OCI-LY1 (cell line): Measurements from ENCODE around the gene DNMT3A.

Experiments
- H2AFZ ChIP-seq: fragments of 200-600 bp; sonication (generic), shearing (Covaris generic); 2 replicates; pipeline ENCODE4 v1.6.0; 2014; ENCODE audit warnings: antibody characterized with exemption, mild to moderate bottlenecking, low read length
- H3F3A ChIP-seq: fragments of 200-600 bp; sonication (generic), shearing (Covaris generic); 2 replicates; pipeline ENCODE4 v1.6.0; 2014; ENCODE audit warnings: mild to moderate bottlenecking, antibody characterized with exemption, low read length, moderate library complexity; ENCODE audit not compliant: insufficient read depth
- H3K27ac ChIP-seq: fragments of 200-600 bp; sonication (generic); 2 replicates; pipeline ENCODE4 v1.5.1; 2014; ENCODE audit warnings: low read length, mixed run types, mild to moderate bottlenecking, low read depth; ENCODE audit not compliant: poor library complexity, severe bottlenecking
- H3K27me3 ChIP-seq: fragments of 200-600 bp; sonication (generic); 2 replicates; pipeline ENCODE4 v1.6.0; 2014; ENCODE audit warnings: antibody characterized with exemption, mild to moderate bottlenecking, low read length, moderate library complexity; ENCODE audit not compliant: insufficient read depth
- H3K36me3 ChIP-seq: fragments of 200-600 bp; sonication (generic); 2 replicates; pipeline ENCODE4 v1.6.1; 2014; ENCODE audit warnings: mild to moderate bottlenecking, antibody characterized with exemption, low read length, moderate library complexity, mixed read lengths; ENCODE audit not compliant: insufficient read depth
- H3K4me1 ChIP-seq: fragments of 200-600 bp; sonication (generic); 2 replicates; pipeline ENCODE4 v1.5.1; 2014; ENCODE audit warnings: mild to moderate bottlenecking, low read length, moderate library complexity; ENCODE audit not compliant: insufficient read depth, severe bottlenecking
- H3K4me2 ChIP-seq: fragments of 200-600 bp; sonication (generic), shearing (Covaris generic); 2 replicates; pipeline ENCODE4 v1.6.1; 2014; ENCODE audit warnings: low read length
- H3K4me3 ChIP-seq: fragments of 200-600 bp; sonication (generic); 2 replicates; pipeline ENCODE4 v1.5.1; 2014; ENCODE audit warnings: low read length, low read depth, mild to moderate bottlenecking, mixed read lengths; ENCODE audit not compliant: poor library complexity, severe bottlenecking
- H3K79me2 ChIP-seq: fragments of 200-600 bp; shearing (Covaris generic); 2 replicates; pipeline ENCODE4 v1.6.1; 2016; ENCODE audit warnings: mixed run types, low read length, mixed read lengths; ENCODE audit not compliant: insufficient read depth
- H3K9ac ChIP-seq: fragments of 200-600 bp; sonication (generic), shearing (Covaris generic); 2 replicates; pipeline ENCODE4 v1.6.1; 2014; ENCODE audit warnings: mild to moderate bottlenecking, low read length, mixed read lengths
- H3K9me2 ChIP-seq: fragments of 200-600 bp; sonication (generic), shearing (Covaris generic); 2 replicates; pipeline ENCODE4 v1.6.1; 2014; ENCODE audit warnings: low read depth, mild to moderate bottlenecking, low read length, mixed read lengths
- H3K9me3 ChIP-seq: fragments of 200-600 bp; shearing (Covaris generic); 2 replicates; pipeline ENCODE4 v1.6.1; 2014; ENCODE audit warnings: low read length, mixed read lengths
- H4K20me1 ChIP-seq: fragments of 200-600 bp; sonication (generic), shearing (Covaris generic); 2 replicates; pipeline ENCODE4 v1.6.0; 2016; ENCODE audit warnings: mild to moderate bottlenecking, low read length; ENCODE audit not compliant: insufficient read depth
- EZH2 ChIP-seq: fragments of 200-600 bp; sonication (generic), shearing (Covaris generic); IDR thresholded peaks from 2 replicates; pipeline ENCODE4 v1.8.0; 2017; ENCODE audit warnings: borderline replicate concordance, mixed run types, mild to moderate bottlenecking, antibody characterized with exemption, low read length, moderate library complexity, mixed read lengths
- TF ChIP-seq, protein P1 (sequence below): fragments of 200-600 bp; sonication (generic), shearing (Covaris generic); IDR thresholded peaks from 2 replicates; pipeline ENCODE4 v1.5.1; 2017; ENCODE audit warnings: mild to moderate bottlenecking, antibody characterized with exemption, low read length, moderate library complexity, mixed read lengths

DNMT3A gene

DNA sequence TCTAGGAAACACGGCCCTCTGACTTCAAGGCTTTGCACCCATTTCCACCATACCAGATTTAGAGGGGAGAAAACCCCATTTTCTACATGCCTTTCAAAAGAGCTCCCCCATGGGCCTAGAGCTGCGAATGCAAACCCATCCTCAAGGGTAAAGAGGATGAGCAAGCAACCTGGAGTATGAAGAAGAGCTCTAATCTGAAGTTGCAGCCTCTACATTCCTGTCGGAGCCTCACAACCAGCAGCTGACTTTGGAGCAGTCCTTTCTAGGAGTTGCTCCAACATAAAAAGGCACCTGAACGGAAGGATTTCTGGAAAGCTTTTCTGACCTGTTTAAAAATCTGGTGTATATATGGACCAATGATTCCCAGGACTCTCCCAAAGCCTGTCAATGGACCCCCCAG is 91.9 kb downstream of the DNMT3A start:
- Histone ChIP-seq H3K27me3 (no peaks in the 10 kb centered on the region; the same call in 1 of the 2 replicates), H3F3A (no peaks in the 10 kb centered on the region), H3K79me2 (no peaks in the 10 kb centered on the region), H2AFZ (no peak overlapping the region), H3K36me3 (no peaks in the 10 kb centered on the region), H3K9ac (no peak overlapping the region), H3K9me3 (no peaks in the 10 kb centered on the region), H3K4me3 (no peak overlapping the region), H3K4me2 (no peak overlapping the region), H3K27ac (no peak overlapping the region), H3K4me1 (no peaks in the 10 kb centered on the region), H3K9me2 (no peaks in the 10 kb centered on the region), H4K20me1 (no peaks in the 10 kb centered on the region)
- TF ChIP-seq, protein P1, sequence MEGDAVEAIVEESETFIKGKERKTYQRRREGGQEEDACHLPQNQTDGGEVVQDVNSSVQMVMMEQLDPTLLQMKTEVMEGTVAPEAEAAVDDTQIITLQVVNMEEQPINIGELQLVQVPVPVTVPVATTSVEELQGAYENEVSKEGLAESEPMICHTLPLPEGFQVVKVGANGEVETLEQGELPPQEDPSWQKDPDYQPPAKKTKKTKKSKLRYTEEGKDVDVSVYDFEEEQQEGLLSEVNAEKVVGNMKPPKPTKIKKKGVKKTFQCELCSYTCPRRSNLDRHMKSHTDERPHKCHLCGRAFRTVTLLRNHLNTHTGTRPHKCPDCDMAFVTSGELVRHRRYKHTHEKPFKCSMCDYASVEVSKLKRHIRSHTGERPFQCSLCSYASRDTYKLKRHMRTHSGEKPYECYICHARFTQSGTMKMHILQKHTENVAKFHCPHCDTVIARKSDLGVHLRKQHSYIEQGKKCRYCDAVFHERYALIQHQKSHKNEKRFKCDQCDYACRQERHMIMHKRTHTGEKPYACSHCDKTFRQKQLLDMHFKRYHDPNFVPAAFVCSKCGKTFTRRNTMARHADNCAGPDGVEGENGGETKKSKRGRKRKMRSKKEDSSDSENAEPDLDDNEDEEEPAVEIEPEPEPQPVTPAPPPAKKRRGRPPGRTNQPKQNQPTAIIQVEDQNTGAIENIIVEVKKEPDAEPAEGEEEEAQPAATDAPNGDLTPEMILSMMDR, result no peak
- TF ChIP-seq EZH2, result no peak

DNA sequence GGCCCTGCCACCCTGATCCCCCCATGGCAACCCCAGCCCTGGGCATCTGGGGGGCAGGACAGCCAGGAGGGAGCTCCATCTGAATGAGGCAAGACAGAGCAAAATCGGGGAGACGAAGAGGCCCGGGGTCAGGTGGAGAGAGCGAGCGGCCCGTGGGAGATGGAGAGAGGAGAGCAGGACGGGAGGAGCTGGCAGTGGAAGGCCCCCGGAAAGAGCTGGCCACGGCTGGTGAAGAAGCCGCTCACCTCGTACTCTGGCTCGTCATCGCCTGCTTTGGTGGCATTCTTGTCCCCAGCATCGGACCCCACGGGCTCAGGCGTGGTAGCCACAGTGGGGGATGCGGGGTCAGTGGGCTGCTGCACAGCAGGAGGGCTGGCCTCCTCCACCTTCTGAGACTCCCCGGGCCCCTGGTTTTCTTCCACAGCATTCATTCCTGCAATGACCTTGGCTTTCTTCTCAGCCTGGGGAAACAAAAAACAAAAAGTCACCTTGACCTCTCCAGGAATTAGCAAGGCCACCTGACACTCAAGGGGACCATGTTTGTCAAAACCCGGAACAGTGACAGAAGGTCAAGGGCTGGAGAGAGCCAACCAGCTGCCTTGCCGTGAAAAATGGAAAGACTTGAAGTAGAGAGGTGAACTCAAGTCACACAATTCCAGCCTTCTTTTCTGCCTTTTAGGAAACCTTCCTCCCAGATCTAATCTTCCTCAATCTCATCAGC is 93.8 kb downstream of the DNMT3A start:
- H3K9me3 ChIP-seq, result no peaks in the 10 kb centered on the region
- no peak overlapping the region for H2AFZ ChIP-seq
- TF ChIP-seq, protein P1, result no peak
- TF ChIP-seq EZH2, result no peak
- H3K4me2 ChIP-seq, result no peak overlapping the region
- no peaks in the 10 kb centered on the region for H3F3A ChIP-seq
- H3K27me3 ChIP-seq, result no peaks in the 10 kb centered on the region; the same call in 1 of the 2 replicates
- H3K36me3 ChIP-seq, result no peaks in the 10 kb centered on the region
- H3K27ac ChIP-seq, result no peak overlapping the region
- H3K4me3 ChIP-seq, result no peak overlapping the region
- H3K9ac ChIP-seq, result no peak overlapping the region
- H4K20me1 ChIP-seq, result no peaks in the 10 kb centered on the region
- no peaks in the 10 kb centered on the region for H3K9me2 ChIP-seq
- H3K4me1 ChIP-seq, result no peaks in the 10 kb centered on the region
- no peaks in the 10 kb centered on the region for H3K79me2 ChIP-seq

DNA sequence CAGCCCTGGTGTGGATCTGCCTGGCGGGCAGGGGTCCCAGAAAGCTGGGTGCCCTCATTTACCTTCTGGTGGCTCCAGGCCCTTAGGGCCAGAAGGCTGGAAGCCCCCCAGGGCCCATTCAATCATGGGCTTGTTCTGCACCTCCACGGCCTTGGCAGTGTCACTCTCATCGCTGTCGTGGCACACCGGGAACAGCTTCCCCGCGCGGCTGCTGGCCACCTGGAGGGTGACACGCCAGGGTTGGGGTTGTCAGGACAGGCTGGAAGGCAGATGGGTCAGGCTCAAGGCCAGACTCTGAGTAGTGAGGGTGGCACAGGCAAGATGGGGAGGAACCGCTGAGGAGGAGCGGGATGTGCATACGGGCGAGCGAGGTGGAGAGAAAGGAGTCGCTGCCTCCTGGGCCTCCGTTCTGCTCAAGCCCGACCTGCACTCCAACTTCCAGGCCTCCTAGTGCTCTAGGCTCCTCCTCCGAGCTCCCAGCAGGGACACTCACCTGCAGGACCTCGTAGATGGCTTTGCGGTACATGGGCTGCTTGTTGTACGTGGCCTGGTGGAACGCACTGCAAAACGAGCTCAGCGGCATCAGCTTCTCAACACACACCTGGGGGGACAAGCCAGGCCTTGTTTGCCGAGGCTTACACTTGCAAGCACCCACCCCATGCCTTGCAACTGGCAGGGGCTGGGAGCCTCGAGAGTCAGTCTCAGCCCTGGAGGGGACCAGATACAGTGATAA is 95.0 kb downstream of the DNMT3A start:
- Histone ChIP-seq H3K4me3 (no peak overlapping the region), H3F3A (no peaks in the 10 kb centered on the region), H3K27me3 (no peaks in the 10 kb centered on the region; the same call in 1 of the 2 replicates), H3K4me2 (no peak overlapping the region), H3K36me3 (no peaks in the 10 kb centered on the region), H3K9me2 (no peaks in the 10 kb centered on the region), H3K27ac (no peak overlapping the region), H2AFZ (no peak overlapping the region), H3K79me2 (no peaks in the 10 kb centered on the region), H3K9ac (no peak overlapping the region), H4K20me1 (no peaks in the 10 kb centered on the region), H3K4me1 (no peaks in the 10 kb centered on the region), H3K9me3 (no peaks in the 10 kb centered on the region)
- TF ChIP-seq, protein P1, result no peak
- no peak for TF ChIP-seq EZH2
